Progenitor cell of endocrine pancreas (in vitro differentiated cells): ENCODE data around the gene OR2AG1. TPM values are rescaled to one million over a fixed set of nuclear protein-coding genes. Genes with fewer than 3 reads are reported as not detected.
"Not testable (repeated sequence)": the region's sequence is repeated elsewhere in the genome, so short reads cannot be mapped to it uniquely, and the experiment has no call there.

Source experiments
- DNase-seq: peaks from one replicate; pipeline ENCODE4 v3.0.0; 2021; ENCODE audit warnings: low spot score; ENCODE audit not compliant: unreplicated experiment
- H3K27ac Mint-ChIP-seq: 2 replicates; pipeline ENCODE4 v1.8.0; 2021; ENCODE audit warnings: mild to moderate bottlenecking, moderate library complexity, mixed read lengths
- H3K27me3 Mint-ChIP-seq: 2 replicates; pipeline ENCODE4 v1.8.0; 2021; ENCODE audit warnings: mixed read lengths
- H3K36me3 Mint-ChIP-seq: 2 replicates; pipeline ENCODE4 v1.8.0; 2022; ENCODE audit warnings: mixed read lengths; ENCODE audit not compliant: insufficient read depth
- H3K4me1 Mint-ChIP-seq: 2 replicates; pipeline ENCODE4 v1.8.0; 2021; ENCODE audit warnings: low read depth, mixed read lengths
- H3K4me3 Mint-ChIP-seq: 2 replicates; pipeline ENCODE4 v1.8.0; 2021; ENCODE audit warnings: low read depth, mild to moderate bottlenecking, moderate library complexity, mixed read lengths
- H3K9me3 Mint-ChIP-seq: 2 replicates; pipeline ENCODE4 v1.8.0; 2021; ENCODE audit warnings: low read depth, mixed read lengths
- CTCF ChIP-seq: fragments of 200-600 bp; sonication (generic); IDR thresholded peaks from one replicate; pipeline ENCODE4 v1.5.0; 2021; ENCODE audit warnings: antibody characterized with exemption, mild to moderate bottlenecking; ENCODE audit not compliant: unreplicated experiment
- total RNA-seq: library from RNA; stranded (reverse); gene quantifications from 2 replicates; pipeline ENCODE4 v1.2.1, GENCODE V29; 2021

OR2AG1 gene
- total RNA-seq, 1 donor from 2014 or later, result not detected

GRCh38 chr11:6794639-6795038 is 11.8 kb downstream of the OR2AG1 start:
- Mint-ChIP-seq H3K27ac (no peak overlapping the region), H3K9me3 (no peaks in the 10 kb centered on the region), H3K4me3 (no peak overlapping the region), H3K27me3 (no peaks in the 10 kb centered on the region), H3K4me1 (no peaks in the 10 kb centered on the region), H3K36me3 (no peaks in the 10 kb centered on the region)
- TF ChIP-seq CTCF, result no peak
- no peak for DNase-seq

GRCh38 chr11:6799402-6799801 is 16.6 kb downstream of the OR2AG1 start, which contains the start of gene OR6A2:
OR6A2 (minus strand) TSS chr11:6799689; CDS start chr11:6795708, 3,981 bp downstream.
- DNase-seq, result no peak
- H3K27me3 Mint-ChIP-seq, result no peaks in the 10 kb centered on the region
- no peak for TF ChIP-seq CTCF
- H3K27ac Mint-ChIP-seq, result no peak within 1 kb of the TSS
- H3K4me3 Mint-ChIP-seq, result no peak within 1 kb of the TSS
- H3K4me1 Mint-ChIP-seq, result no peaks in the 10 kb centered on the region
- H3K9me3 Mint-ChIP-seq, result no peaks in the 10 kb centered on the region
- no peaks in the 10 kb centered on the region for H3K36me3 Mint-ChIP-seq

GRCh38 chr11:6801075-6801474 is 18.3 kb downstream of the OR2AG1 start:
- not testable (repeated sequence) for H3K36me3 Mint-ChIP-seq, H3K9me3 Mint-ChIP-seq, DNase-seq, H3K27ac Mint-ChIP-seq, H3K4me1 Mint-ChIP-seq, H3K27me3 Mint-ChIP-seq, H3K4me3 Mint-ChIP-seq

GRCh38 chr11:6812390-6813005 is 29.7 kb downstream of the OR2AG1 start:
- H3K27ac Mint-ChIP-seq, result no peak overlapping the region
- no peaks in the 10 kb centered on the region for H3K36me3 Mint-ChIP-seq
- H3K9me3 Mint-ChIP-seq, result no peaks in the 10 kb centered on the region
- DNase-seq, result no peak
- H3K4me1 Mint-ChIP-seq, result no peaks in the 10 kb centered on the region
- H3K27me3 Mint-ChIP-seq, result peaks cover 6% of the 10 kb centered on the region
- H3K4me3 Mint-ChIP-seq, result no peak overlapping the region
- peak; percentile 80 for TF ChIP-seq CTCF

GRCh38 chr11:6813656-6814055 is 30.8 kb downstream of the OR2AG1 start:
- Mint-ChIP-seq H3K4me1 (no peaks in the 10 kb centered on the region), H3K9me3 (no peaks in the 10 kb centered on the region), H3K36me3 (no peaks in the 10 kb centered on the region), H3K4me3 (no peak overlapping the region), H3K27ac (no peak overlapping the region), H3K27me3 (peaks cover 6% of the 10 kb centered on the region)
- no peak for DNase-seq
- TF ChIP-seq CTCF, result no peak

- Mint-ChIP-seq H3K4me1 (no peaks in the 10 kb centered on the region), H3K9me3 (peaks cover 6% of the 10 kb centered on the region), H3K27me3 (peaks cover 6% of the 10 kb centered on the region), H3K27ac (no peak overlapping the region), H3K4me3 (no peak overlapping the region), H3K36me3 (no peaks in the 10 kb centered on the region)
- DNase-seq, result no peak
- TF ChIP-seq CTCF, result no peak
Observed at GRCh38 chr11:6817694-6818093, 34.9 kb downstream of the OR2AG1 start.
